ENCODE data around the gene RIMS4. TPM values are rescaled to one million over a fixed set of nuclear protein-coding genes. Genes with fewer than 3 reads are reported as not detected.

Gene RIMS4
- total and polyA plus RNA-seq, 2 of the 8 experiments (the other 6 are each of a cell fraction or from before 2014, with no cell fraction given): 13.3 to 44.2 TPM

DNA sequence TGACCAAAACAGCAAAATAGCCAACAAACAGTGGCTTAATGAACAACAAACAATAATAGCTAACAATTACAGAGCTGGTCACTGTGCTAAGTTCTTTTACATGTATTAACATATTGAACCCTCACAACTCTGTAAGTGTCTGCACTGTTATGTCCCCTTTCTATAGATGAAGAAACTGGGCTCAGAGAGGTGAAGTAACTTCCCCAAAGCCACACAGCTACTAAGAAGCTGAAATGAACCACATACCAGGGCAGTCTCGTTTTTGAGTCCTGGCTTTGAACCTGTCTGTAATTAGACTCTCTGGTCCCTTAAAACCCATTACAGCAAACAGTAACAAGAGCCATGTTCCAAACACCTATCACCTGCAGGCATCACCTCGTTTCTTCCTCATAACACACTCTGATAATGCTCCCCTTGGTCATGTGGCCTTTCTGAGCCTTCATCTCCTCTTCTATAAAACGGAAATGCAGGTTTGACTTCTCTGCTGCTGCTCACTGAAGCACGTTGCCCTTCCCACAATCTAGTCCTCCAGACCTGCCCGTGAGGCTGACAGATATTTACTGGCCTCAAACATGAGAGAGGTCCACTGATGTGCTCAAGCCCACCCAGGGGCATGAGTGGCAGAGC is 41.4 kb downstream of the RIMS4 start (continued):
- TF ChIP-seq CTBP2 (IDR thresholded peaks at IDR 0.05; ENCODE audit: borderline replicate concordance, insufficient read depth, insufficient read length, low read length) (no peak), KDM1A (IDR thresholded peaks at IDR 0.05; ENCODE audit: borderline replicate concordance, low read length) (no peak), YY1 (IDR thresholded peaks at IDR 0.05; ENCODE audit: low read depth, low read length) (no peak), KDM4A (IDR thresholded peaks at IDR 0.05; ENCODE audit: low read depth, low read length, severe bottlenecking) (no peak), EGR1 (IDR thresholded peaks at IDR 0.05; ENCODE audit: borderline replicate concordance, low read depth, low read length) (no peak)

Data from H1 (cell line).